ENCODE data around the gene CAST.

CAST gene

GRCh38 chr5:96706433-96707111 is 44.4 kb downstream of the CAST start:
- no peak for TF ChIP-seq EZH2phosphoT487 (IDR thresholded peaks at IDR 0.05; ENCODE audit: borderline replicate concordance, low read length)
- TF ChIP-seq CTCF (IDR thresholded peaks at IDR 0.05; ENCODE audit: low read depth, low read length, poor library complexity, severe bottlenecking) = no peak
- no peaks in the 10 kb centered on the region for H3K9me3 ChIP-seq (ENCODE audit: control insufficient read depth, insufficient read depth, low read length)
- H3K27me3 ChIP-seq (ENCODE audit: control insufficient read depth, low read length) = peaks cover 5% of the 10 kb centered on the region; the same call in 1 of the 2 replicates
- no peaks in the 10 kb centered on the region for H4K20me1 ChIP-seq (ENCODE audit: control insufficient read depth, insufficient read depth, low read depth, low read length)
- no peaks in the 10 kb centered on the region; the same call in 1 of the 2 replicates for H3F3A ChIP-seq (ENCODE audit: control insufficient read depth, insufficient read depth)
- no peaks in the 10 kb centered on the region for H3K79me2 ChIP-seq (ENCODE audit: control insufficient read depth, low read length)
- no peak overlapping the region for H3K4me3 ChIP-seq (ENCODE audit: low read length)
- no peaks in the 10 kb centered on the region for H3K36me3 ChIP-seq (ENCODE audit: control insufficient read depth, low read length)
- H3K4me1 ChIP-seq (ENCODE audit: control insufficient read depth, low read length) = peaks cover 17% of the 10 kb centered on the region
- H3K27ac ChIP-seq (ENCODE audit: low read depth, low read length) = no peak overlapping the region
- no peak overlapping the region for H3K4me2 ChIP-seq (ENCODE audit: low read length)
- no peaks in the 10 kb centered on the region for H3K9me2 ChIP-seq (replicated peaks; ENCODE audit: control insufficient read depth, low read length)

GRCh38 chr5:96708600-96708999 is 46.4 kb downstream of the CAST start:
- Histone ChIP-seq H3K79me2 (ENCODE audit: control insufficient read depth, low read length) (no peaks in the 10 kb centered on the region), H4K20me1 (ENCODE audit: control insufficient read depth, insufficient read depth, low read depth, low read length) (no peaks in the 10 kb centered on the region), H3K4me1 (ENCODE audit: control insufficient read depth, low read length) (peaks cover 5% of the 10 kb centered on the region; the same call in 1 of the 2 replicates), H3K4me2 (ENCODE audit: low read length) (no peak overlapping the region), H3K9me2 (replicated peaks; ENCODE audit: control insufficient read depth, low read length) (no peaks in the 10 kb centered on the region), H3K36me3 (ENCODE audit: control insufficient read depth, low read length) (no peaks in the 10 kb centered on the region), H3K27me3 (ENCODE audit: control insufficient read depth, low read length) (no peaks in the 10 kb centered on the region; the same call in 1 of the 2 replicates), H3K9me3 (ENCODE audit: control insufficient read depth, insufficient read depth, low read length) (no peaks in the 10 kb centered on the region), H3K4me3 (ENCODE audit: low read length) (no peak overlapping the region), H3K27ac (ENCODE audit: low read depth, low read length) (no peak overlapping the region), H3F3A (ENCODE audit: control insufficient read depth, insufficient read depth) (no peaks in the 10 kb centered on the region; the same call in 1 of the 2 replicates)
- TF ChIP-seq CTCF (IDR thresholded peaks at IDR 0.05; ENCODE audit: low read depth, low read length, poor library complexity, severe bottlenecking) (no peak), EZH2phosphoT487 (IDR thresholded peaks at IDR 0.05; ENCODE audit: borderline replicate concordance, low read length) (no peak)

DNA sequence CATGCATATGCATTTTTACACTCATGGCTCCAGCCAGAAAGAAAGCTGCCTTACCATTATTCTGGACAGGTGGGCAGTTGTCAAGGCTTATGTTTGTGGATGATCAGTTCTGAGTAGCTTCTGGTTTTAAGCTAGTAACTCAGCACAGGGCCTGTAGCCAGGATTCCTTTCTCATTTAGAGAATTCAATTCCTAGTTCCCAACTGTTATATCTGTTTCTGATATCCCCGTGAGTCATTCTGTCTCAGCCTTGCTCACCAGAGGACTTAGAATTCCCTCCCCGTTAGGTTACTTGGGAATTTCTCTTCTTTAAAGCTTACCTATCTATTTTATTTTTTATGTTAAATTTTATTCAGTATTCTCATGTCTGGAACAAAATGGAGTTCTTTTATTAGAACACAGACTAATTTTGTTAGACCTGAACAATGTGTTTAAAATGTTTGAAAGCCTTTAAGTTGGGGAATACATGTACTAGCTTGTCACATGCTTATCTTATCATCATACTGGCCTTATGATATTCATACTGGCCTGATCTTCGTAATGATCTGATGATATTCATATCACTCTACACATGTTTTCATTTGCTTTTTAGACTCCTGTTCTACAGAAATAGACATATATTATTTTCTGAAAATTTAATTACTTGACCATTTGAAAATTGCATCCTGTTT is 47.1 kb downstream of the CAST start:
- H3K9me3 ChIP-seq (ENCODE audit: control insufficient read depth, insufficient read depth, low read length) = no peaks in the 10 kb centered on the region
- H3K4me2 ChIP-seq (ENCODE audit: low read length) = no peak overlapping the region
- H3F3A ChIP-seq (ENCODE audit: control insufficient read depth, insufficient read depth) = no peaks in the 10 kb centered on the region; the same call in 1 of the 2 replicates
- TF ChIP-seq CTCF (IDR thresholded peaks at IDR 0.05; ENCODE audit: low read depth, low read length, poor library complexity, severe bottlenecking) (no peak), EZH2phosphoT487 (IDR thresholded peaks at IDR 0.05; ENCODE audit: borderline replicate concordance, low read length) (no peak)
- no peaks in the 10 kb centered on the region for H3K27me3 ChIP-seq (ENCODE audit: control insufficient read depth, low read length)
- no peaks in the 10 kb centered on the region for H3K36me3 ChIP-seq (ENCODE audit: control insufficient read depth, low read length)
- H4K20me1 ChIP-seq (ENCODE audit: control insufficient read depth, insufficient read depth, low read depth, low read length) = no peaks in the 10 kb centered on the region
- no peak overlapping the region for H3K27ac ChIP-seq (ENCODE audit: low read depth, low read length)
- no peaks in the 10 kb centered on the region for H3K9me2 ChIP-seq (replicated peaks; ENCODE audit: control insufficient read depth, low read length)
- no peak overlapping the region for H3K4me3 ChIP-seq (ENCODE audit: low read length)
- H3K4me1 ChIP-seq (ENCODE audit: control insufficient read depth, low read length) = peaks cover 5% of the 10 kb centered on the region; the same call in 1 of the 2 replicates
- no peaks in the 10 kb centered on the region for H3K79me2 ChIP-seq (ENCODE audit: control insufficient read depth, low read length)
